NCI-H2171 (cell line): ENCODE results near the gene MRPL22.
"Not testable (repeated sequence)": the region's sequence is repeated elsewhere in the genome, so short reads cannot be mapped to it uniquely, and the experiment has no call there.

ENCODE experiments used
- DNase-seq: peaks from one replicate; lab custom pipeline; 2025; lab: John Stamatoyannopoulos, UW

The MRPL22 gene

DNA sequence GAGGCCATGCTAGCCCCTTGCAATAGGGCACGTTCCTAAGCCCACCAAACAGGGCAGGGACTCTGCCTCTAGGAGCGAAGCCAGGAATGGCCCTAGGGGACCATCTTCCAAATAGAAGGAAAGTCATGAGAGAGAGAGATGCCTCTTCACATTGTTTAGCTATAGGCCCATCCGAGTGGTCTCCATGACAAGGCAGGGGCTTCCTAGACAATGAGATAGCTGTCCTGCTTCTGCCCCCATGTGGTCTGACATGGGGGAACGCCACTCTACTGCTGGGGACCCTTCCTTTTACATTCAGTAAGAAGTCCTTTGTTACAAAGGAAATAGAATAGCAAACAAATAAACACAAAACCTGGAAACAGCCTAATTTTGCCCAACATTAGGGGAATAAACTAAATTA lies 54.8 kb downstream of the MRPL22 start:
- no peak for DNase-seq

DNA sequence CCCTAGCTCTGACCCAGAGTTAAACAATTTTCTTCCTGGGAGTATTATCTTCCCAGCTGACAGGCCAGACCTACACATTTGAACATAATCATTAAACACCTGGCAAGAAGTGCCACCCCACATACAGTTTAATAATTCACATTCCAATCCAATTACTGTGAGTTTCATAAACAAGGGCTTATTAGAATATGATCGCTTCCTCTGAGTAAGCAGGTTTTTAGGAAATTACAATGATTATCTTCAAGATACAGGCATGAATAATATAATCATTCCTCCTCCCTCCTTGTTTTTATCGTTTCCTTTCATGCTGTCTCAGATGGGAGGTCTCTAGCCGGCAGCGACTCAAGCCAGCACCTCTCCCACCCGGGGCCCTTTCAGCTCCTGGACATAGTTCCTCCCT lies 56.9 kb downstream of the MRPL22 start:
- DNase-seq: no peak

DNA sequence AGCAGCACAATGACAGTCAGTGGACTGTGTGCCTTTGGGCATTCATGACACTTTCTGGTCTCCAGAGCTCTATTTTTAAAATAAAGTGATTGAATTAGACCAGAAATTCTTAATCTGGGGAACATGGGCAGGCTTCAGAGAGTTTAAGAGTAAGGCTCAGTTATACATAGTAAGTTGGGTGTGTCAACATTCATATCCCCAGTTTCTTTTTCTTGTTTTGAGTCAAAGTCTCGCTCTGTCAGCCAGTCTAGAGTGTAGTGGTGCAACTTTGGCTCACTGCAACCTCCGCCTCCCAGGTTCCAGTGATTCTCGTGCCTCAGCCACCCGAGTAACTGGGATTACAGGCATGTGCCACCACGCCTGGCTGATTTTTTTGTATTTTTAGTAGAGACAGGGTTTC lies 59.0 kb downstream of the MRPL22 start:
- DNase-seq: no peak

DNA sequence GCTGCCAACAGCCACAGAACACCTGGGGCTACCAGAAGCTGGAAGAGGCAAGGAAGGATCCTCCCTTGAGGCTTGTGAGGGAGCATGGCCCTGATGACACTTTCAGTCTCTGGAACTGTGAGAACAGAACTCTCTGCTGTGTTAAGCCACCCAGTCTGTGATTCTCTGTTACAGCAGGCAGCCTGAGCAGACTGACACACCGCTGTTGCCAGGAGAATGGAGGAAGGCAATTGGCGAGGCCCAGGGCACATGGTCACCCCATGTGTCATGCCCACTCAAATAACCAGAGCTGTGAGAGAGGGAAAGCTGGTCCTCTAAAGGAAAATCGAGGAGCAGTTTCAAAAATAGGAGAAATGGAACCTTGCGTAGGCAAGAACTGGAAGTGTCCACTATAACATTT lies 60.6 kb downstream of the MRPL22 start:
- DNase-seq: no peak

DNA sequence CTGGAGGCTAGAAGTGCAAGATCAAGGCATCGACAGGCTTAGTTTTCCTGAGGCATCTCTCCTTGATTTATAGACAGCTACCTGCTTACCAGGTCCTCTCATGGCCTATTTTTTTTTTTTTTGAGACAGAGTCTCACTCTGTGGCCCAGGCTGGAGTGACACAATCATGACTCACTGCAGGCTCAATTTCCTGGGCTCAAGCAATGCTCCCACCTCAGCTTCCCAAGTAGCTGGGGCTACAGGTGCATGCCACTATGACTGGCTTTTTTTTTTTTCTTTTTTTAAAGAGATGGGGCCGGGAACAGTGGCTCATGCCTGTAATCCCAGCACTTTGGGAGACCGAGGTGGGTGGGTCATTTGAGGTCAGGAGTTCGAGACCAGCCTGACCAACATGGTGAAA lies 61.8 kb downstream of the MRPL22 start:
- not testable (repeated sequence) for DNase-seq

DNA sequence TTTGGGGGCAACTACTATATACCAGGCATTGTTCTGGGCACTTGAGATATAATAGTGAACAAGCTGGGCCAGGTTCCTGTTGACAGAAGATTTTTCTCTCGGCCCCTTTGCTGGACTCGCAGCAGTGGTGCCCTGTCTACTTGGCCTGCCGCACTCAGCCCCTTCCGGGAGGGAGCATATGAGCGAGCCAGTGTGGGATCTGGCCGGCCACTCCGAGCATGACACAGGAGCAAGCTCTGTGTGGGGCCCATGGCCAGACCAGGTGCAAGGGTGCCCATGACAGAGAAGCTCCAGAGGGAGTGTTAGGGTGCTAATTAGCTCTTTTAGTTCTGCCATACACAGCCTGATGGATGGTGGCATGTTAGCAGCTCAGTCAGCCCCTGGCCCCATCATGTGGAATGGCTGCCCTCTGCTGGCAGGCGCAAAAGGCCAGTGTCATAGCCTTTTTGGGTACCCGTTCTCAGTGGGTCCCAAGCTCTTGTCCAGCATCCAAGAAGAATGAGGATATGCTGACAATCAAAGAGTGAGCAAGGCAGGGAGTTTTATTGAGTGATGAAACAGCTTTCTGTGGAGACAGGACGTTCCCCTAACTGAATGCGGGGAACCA lies 63.4 kb downstream of the MRPL22 start:
- DNase-seq: no peak

DNA sequence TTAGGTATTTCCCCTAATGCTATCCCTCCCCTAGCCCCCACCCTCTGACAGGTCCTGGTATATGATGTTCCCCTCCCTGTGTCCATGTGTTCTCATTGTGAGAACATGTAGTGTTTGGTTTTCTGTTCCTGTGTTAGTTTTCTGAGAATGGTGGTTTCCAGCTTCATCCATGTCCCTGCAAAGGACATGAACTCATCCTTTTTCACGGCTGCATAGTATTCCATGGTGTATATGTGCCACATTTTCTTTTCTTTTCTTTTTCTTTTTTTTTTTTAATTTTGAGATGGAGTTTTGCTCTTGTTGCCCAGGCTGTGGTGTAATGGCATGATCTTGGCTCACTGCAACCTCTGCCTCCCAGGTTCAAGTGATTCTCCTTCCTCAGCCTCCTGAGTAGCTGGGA lies 65.4 kb downstream of the MRPL22 start:
- not testable (repeated sequence) for DNase-seq

DNA sequence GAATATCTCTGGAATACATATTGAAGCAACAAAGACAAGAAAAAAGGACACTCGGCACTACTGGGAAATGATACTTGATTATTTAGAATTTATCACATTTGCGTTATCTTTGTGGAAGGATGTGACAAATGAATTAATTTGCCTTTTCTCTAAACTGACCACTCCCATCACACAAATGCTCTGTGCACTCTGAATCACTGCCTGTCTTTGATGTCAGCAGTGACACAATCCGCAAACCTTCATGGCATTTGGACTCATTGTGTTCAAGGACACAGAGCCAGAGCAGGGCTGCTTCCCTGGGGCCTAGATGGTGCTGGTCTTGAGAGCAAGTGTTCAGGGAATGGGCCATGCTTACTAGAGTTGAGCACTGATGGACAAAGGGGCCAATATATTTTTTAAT lies 67.8 kb downstream of the MRPL22 start:
- no peak for DNase-seq

DNA sequence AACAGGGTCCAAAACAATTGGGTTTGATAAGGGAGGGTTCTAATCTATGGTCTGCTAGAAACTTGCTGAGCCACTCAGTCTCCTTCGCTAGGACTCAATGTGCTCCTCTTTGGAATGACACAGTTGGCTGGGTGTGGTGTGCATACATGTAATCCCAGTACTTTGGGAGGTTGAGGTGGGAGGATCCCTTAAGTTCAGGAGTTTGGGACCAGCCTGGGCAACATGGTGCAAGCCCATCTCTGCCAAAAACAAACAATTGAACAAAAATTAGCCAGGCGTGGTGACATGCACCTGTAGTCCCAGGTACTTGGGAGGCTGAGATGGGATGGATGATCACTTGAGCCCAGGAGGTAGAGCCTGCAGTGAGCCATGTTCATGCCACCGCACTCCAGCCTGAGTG lies 70.0 kb downstream of the MRPL22 start:
- no peak for DNase-seq

DNA sequence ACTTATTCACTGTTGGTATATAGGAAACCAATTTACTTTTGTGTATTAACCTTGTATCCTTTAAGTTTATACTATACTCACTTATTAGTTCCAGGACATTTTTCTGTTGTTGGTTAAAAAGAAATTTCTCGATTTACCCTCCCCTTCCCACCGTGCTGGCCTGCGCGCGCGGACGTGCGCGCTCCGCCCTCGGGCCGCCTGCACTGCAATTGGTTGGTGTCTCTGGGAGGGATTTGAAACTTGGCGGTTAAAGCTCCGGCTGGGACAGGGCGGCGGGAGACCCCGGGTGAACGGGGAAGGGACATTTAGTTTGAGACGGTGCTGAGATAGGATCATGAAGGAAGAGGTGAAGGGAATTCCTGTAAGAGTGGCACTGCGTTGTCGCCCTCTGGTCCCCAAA lies 72.7 kb downstream of the MRPL22 start, which contains the start of gene KIF4B:
Gene KIF4B, plus strand, starts transcription at position 230 of the 400 bp plus-strand sequence. Its CDS starts 105 bp downstream, at position 335.
- no peak for DNase-seq

DNA sequence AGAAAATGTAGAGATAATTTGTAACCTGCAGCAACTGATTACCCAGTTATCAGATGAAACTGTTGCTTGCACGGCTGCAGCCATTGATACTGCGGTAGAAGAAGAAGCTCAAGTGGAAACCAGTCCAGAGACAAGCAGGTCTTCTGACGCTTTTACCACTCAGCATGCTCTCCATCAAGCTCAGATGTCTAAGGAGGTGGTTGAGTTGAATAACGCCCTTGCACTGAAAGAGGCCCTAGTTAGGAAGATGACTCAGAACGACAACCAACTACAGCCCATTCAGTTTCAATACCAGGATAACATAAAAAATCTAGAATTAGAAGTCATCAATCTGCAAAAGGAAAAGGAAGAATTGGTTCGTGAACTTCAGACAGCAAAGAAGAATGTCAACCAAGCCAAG lies 74.4 kb downstream of the MRPL22 start:
- no peak for DNase-seq

DNA sequence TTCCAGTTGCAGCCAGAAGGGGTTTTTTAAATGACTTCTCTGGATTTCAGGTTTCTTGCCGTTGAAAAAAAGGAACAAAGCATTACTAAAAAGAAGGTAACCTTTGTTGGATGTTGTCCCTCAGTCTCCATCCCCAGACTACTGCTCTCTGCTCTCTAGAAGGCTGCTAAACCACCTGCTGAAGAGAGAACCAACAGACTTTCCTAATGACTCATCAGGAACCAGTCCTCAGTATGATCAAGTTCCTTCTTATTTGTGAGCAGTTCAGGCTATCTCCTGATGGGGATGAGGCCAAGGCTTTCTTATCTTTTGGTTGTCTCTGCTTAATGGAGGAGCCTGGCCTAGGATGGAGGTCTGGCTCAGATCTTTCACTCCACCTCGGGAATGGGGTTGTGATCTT lies 76.7 kb downstream of the MRPL22 start:
- no peak for DNase-seq
